ENCODE results near the gene DCTD.

DNA sequence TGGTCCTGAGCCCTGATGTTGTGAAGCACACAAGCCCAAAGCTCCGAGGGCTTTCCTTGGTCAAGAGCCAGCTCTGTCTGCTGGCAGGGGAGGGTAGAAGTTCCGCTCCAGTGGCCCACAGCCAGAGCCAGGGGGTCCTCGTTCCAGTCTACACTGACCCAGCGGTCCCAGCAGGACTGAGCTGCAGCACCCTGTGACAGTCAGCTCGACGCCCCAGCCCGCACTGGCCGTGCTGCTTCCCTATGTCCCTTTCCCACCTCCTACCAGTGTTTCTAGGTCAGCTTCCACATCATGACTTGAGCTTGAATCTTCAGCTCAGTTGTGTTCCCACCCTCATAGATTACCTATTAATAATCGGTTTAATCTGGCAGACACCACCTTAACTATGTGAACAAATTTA lies 22.5 kb upstream of the DCTD start:
- no peak for TF ChIP-seq POLR2AphosphoS5 (IDR thresholded peaks at IDR 0.05; ENCODE audit: low read depth, low read length)
- TF ChIP-seq, protein P1, sequence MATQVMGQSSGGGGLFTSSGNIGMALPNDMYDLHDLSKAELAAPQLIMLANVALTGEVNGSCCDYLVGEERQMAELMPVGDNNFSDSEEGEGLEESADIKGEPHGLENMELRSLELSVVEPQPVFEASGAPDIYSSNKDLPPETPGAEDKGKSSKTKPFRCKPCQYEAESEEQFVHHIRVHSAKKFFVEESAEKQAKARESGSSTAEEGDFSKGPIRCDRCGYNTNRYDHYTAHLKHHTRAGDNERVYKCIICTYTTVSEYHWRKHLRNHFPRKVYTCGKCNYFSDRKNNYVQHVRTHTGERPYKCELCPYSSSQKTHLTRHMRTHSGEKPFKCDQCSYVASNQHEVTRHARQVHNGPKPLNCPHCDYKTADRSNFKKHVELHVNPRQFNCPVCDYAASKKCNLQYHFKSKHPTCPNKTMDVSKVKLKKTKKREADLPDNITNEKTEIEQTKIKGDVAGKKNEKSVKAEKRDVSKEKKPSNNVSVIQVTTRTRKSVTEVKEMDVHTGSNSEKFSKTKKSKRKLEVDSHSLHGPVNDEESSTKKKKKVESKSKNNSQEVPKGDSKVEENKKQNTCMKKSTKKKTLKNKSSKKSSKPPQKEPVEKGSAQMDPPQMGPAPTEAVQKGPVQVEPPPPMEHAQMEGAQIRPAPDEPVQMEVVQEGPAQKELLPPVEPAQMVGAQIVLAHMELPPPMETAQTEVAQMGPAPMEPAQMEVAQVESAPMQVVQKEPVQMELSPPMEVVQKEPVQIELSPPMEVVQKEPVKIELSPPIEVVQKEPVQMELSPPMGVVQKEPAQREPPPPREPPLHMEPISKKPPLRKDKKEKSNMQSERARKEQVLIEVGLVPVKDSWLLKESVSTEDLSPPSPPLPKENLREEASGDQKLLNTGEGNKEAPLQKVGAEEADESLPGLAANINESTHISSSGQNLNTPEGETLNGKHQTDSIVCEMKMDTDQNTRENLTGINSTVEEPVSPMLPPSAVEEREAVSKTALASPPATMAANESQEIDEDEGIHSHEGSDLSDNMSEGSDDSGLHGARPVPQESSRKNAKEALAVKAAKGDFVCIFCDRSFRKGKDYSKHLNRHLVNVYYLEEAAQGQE (IDR thresholded peaks at IDR 0.05; ENCODE audit: insufficient read depth in 1 of 2, low read depth in 2 of 2, low read length in 2 of 2), result no peak
- no peak for TF ChIP-seq SIN3A (IDR thresholded peaks at IDR 0.05; ENCODE audit: borderline replicate concordance, insufficient read depth, low read length)
- no peak for TF ChIP-seq TAF1 (IDR thresholded peaks at IDR 0.05; ENCODE audit: borderline replicate concordance, insufficient read depth, low read length)
- no peak for TF ChIP-seq FOXP2 (optimal IDR thresholded peaks at IDR 0.05; ENCODE audit: borderline replicate concordance, extremely low read depth, extremely low read length, insufficient read depth)
